ENCODE measurements around the gene ARHGAP1. TPM values are rescaled to one million over a fixed set of nuclear protein-coding genes. Genes with fewer than 3 reads are reported as not detected.
A peak's percentile ranks its signal among the peaks of the same experiment; 100 is the strongest.
"Not testable (repeated sequence)": the region's sequence is repeated elsewhere in the genome, so short reads cannot be mapped to it uniquely, and the experiment has no call there.

ARHGAP1 gene
- total RNA-seq, 2 donors from 2014 or later: 66.6 to 68.9 TPM

- DNase-seq (ENCODE audit: low spot score) (no peak), ATAC-seq (no peak)
- H3K9me3 Mint-ChIP-seq: no peaks in the 10 kb centered on the region
- no peaks in the 10 kb centered on the region for H3K27me3 Mint-ChIP-seq
- H3K27ac Mint-ChIP-seq: no peak overlapping the region
- no peaks in the 10 kb centered on the region for H3K4me1 Mint-ChIP-seq (ENCODE audit: low read depth in 2 of 2)
- H3K4me3 Mint-ChIP-seq: no peak overlapping the region
- no peaks in the 10 kb centered on the region for H3K36me3 Mint-ChIP-seq
Measured at GRCh38 chr11:46718155-46719019, 18.0 kb upstream of the ARHGAP1 start.

- not testable (repeated sequence) for H3K4me3 Mint-ChIP-seq; ATAC-seq; H3K9me3 Mint-ChIP-seq; H3K27me3 Mint-ChIP-seq; H3K36me3 Mint-ChIP-seq; H3K27ac Mint-ChIP-seq; DNase-seq (ENCODE audit: low spot score); H3K4me1 Mint-ChIP-seq (ENCODE audit: low read depth in 2 of 2)
Measured at GRCh38 chr11:46717825-46718154, 17.4 kb upstream of the ARHGAP1 start.

DNA sequence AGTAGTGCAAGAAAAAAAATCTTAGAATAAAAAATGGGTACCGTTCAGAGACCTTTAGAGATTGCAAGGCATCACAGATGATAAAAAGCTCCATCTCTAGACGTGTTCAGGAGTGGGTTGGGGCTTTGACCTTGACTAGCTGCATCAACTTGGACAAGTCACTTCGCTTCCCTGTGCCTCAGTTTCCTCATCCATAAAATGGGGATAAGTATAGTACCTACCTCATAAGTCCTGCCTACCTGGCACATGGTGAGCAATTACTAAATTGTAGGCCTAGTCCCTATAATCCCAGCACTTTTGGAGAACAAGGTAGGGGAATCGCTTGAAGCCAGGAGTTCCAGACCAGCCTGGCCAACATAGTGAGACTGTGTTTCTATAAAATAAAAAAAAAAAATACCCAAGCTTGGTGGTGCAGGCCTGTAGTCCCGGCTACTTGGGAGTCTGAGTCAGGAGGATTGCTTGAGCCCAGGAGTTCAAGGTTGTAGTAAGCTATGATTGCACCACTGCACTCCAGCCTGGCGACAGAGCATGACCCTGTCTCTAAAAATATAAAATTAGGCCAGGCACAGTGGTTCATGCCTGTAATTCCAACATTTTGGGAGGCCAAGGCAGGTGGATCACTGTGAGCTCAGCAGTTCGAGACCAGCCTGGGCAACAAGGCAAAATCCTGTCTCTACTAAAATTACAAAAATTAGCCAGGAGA lies 12.6 kb upstream of the ARHGAP1 start:
- H3K4me1 Mint-ChIP-seq (ENCODE audit: low read depth in 2 of 2): no peaks in the 10 kb centered on the region
- H3K36me3 Mint-ChIP-seq: no peaks in the 10 kb centered on the region
- no peak overlapping the region for H3K27ac Mint-ChIP-seq
- DNase-seq (ENCODE audit: low spot score): no peak
- H3K4me3 Mint-ChIP-seq: no peak overlapping the region
- no peaks in the 10 kb centered on the region for H3K27me3 Mint-ChIP-seq
- no peaks in the 10 kb centered on the region for H3K9me3 Mint-ChIP-seq
- ATAC-seq: no peak

DNA sequence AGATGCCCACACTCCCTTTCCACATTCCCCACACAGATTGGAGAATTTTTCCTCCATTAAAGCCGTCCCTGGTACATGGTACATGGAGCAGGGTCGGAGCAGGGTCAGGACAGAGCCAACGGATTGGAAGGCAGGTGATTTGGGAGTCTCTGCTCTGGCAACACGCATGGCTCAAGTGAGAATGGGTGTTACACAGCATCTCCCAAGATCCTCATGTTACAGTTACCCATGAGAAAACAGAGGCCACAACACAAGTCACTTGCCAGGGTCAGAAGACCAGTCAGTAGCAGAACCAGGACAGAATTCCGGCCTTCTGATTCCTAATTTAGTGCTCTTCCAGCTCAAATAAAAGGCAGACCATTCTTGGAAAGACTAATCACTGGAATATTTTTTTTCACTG lies 10.9 kb upstream of the ARHGAP1 start:
- Mint-ChIP-seq H3K4me1 (ENCODE audit: low read depth in 2 of 2) (peaks cover 4 to 8% of the 10 kb centered on the region in 2 donors), H3K4me3 (no peak overlapping the region), H3K9me3 (no peaks in the 10 kb centered on the region), H3K27ac (no peak overlapping the region), H3K27me3 (no peaks in the 10 kb centered on the region), H3K36me3 (peaks cover 5% of the 10 kb centered on the region)
- ATAC-seq (no peak), DNase-seq (ENCODE audit: low spot score) (no peak)

DNA sequence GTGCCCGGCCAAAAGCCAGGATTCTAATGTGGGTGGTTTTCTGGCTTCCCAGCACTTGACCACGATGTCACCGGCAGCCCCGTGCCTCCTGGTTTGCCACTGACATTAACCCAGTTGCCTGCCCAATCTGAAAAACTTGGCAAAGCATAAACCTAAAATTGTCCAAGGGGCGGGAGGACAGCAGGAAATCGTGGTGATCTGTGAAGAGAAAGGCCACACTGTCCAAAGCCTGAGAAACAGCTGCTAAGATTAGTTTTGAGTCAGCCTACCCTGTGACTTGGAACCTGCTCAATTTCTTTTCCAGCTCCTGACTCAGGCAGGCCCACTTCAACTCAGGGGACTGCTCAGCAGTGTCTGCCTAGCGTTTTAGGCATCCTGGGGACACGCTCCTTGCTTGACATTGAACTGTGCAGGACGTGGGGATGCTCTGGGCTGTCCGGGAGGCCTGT lies 10.4 kb upstream of the ARHGAP1 start:
- H3K36me3 Mint-ChIP-seq: peaks cover 5% of the 10 kb centered on the region
- peak in 1 of 2 donors; percentile 54 for ATAC-seq
- DNase-seq (ENCODE audit: low spot score): no peak
- H3K27ac Mint-ChIP-seq: no peak overlapping the region
- H3K27me3 Mint-ChIP-seq: no peaks in the 10 kb centered on the region
- no peaks in the 10 kb centered on the region for H3K9me3 Mint-ChIP-seq
- H3K4me3 Mint-ChIP-seq: no peak overlapping the region
- peaks cover 4 to 8% of the 10 kb centered on the region in 2 donors for H3K4me1 Mint-ChIP-seq (ENCODE audit: low read depth in 2 of 2)

GRCh38 chr11:46709351-46709750 lies 8.9 kb upstream of the ARHGAP1 start:
- not testable (repeated sequence) for H3K27ac Mint-ChIP-seq; H3K36me3 Mint-ChIP-seq; H3K4me1 Mint-ChIP-seq (ENCODE audit: low read depth in 2 of 2); H3K27me3 Mint-ChIP-seq; ATAC-seq; H3K9me3 Mint-ChIP-seq; DNase-seq (ENCODE audit: low spot score); H3K4me3 Mint-ChIP-seq

GRCh38 chr11:46706886-46707285 lies 6.5 kb upstream of the ARHGAP1 start:
- peaks cover 5% of the 10 kb centered on the region for H3K36me3 Mint-ChIP-seq
- ATAC-seq (no peak), DNase-seq (ENCODE audit: low spot score) (no peak)
- peak overlapping the region in 1 of 2 donors; percentile 34 for H3K27ac Mint-ChIP-seq
- no peak overlapping the region for H3K4me3 Mint-ChIP-seq
- peaks cover 15 to 21% of the 10 kb centered on the region in 2 donors for H3K4me1 Mint-ChIP-seq (ENCODE audit: low read depth in 2 of 2)
- H3K27me3 Mint-ChIP-seq: no peaks in the 10 kb centered on the region
- no peaks in the 10 kb centered on the region for H3K9me3 Mint-ChIP-seq

DNA sequence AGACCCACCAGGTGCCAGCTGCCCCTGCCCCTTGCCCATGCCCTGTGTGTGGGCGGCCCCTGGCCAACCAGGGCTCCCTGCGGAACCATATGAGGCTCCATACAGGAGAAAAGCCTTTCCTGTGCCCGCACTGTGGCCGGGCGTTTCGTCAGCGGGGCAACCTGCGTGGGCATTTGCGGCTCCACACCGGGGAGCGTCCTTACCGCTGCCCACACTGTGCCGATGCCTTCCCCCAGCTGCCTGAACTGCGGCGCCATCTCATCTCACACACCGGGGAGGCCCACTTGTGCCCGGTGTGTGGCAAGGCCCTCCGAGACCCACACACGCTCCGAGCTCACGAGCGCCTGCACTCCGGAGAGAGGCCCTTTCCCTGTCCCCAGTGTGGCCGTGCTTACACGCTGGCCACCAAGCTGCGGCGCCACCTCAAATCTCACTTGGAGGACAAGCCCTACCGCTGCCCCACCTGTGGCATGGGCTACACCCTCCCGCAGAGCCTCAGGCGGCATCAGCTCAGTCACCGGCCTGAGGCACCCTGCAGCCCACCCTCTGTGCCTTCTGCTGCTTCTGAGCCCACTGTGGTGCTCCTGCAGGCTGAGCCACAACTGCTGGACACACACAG lies 4.8 kb upstream of the ARHGAP1 start:
- no peaks in the 10 kb centered on the region for H3K9me3 Mint-ChIP-seq
- H3K4me1 Mint-ChIP-seq (ENCODE audit: low read depth in 2 of 2): peaks cover 27 to 33% of the 10 kb centered on the region in 2 donors
- H3K36me3 Mint-ChIP-seq: peaks cover 5% of the 10 kb centered on the region
- ATAC-seq: no peak
- H3K27me3 Mint-ChIP-seq: no peaks in the 10 kb centered on the region
- DNase-seq (ENCODE audit: low spot score): no peak
- no peak overlapping the region for H3K27ac Mint-ChIP-seq
- no peak overlapping the region for H3K4me3 Mint-ChIP-seq

- Mint-ChIP-seq H3K4me1 (ENCODE audit: low read depth in 2 of 2) (peaks cover 35 to 39% of the 10 kb centered on the region in 2 donors), H3K27ac (peak overlapping the region; percentile 93 to 97), H3K36me3 (no peaks in the 10 kb centered on the region), H3K9me3 (no peaks in the 10 kb centered on the region), H3K4me3 (peak overlapping the region; percentile 93), H3K27me3 (no peaks in the 10 kb centered on the region)
- ATAC-seq (no peak), DNase-seq (ENCODE audit: low spot score) (no peak)
Measured at GRCh38 chr11:46701078-46701654, 747 bp upstream of the ARHGAP1 start.

GRCh38 chr11:46698597-46698996 lies 1.8 kb downstream of the ARHGAP1 start:
- H3K4me1 Mint-ChIP-seq (ENCODE audit: low read depth in 2 of 2): peaks cover 43 to 48% of the 10 kb centered on the region in 2 donors
- no peak for DNase-seq (ENCODE audit: low spot score)
- peak overlapping the region; percentile 93 to 97 for H3K27ac Mint-ChIP-seq
- H3K9me3 Mint-ChIP-seq: no peaks in the 10 kb centered on the region
- no peaks in the 10 kb centered on the region for H3K36me3 Mint-ChIP-seq
- H3K27me3 Mint-ChIP-seq: no peaks in the 10 kb centered on the region
- no peak for ATAC-seq
- peak overlapping the region; percentile 93 for H3K4me3 Mint-ChIP-seq

- H3K4me3 Mint-ChIP-seq: no peak overlapping the region
- H3K27ac Mint-ChIP-seq: peak overlapping the region; percentile 8 to 97
- no peaks in the 10 kb centered on the region for H3K9me3 Mint-ChIP-seq
- no peak for DNase-seq (ENCODE audit: low spot score)
- ATAC-seq: no peak
- peaks cover 37 to 42% of the 10 kb centered on the region in 2 donors for H3K4me1 Mint-ChIP-seq (ENCODE audit: low read depth in 2 of 2)
- no peaks in the 10 kb centered on the region for H3K36me3 Mint-ChIP-seq
- H3K27me3 Mint-ChIP-seq: no peaks in the 10 kb centered on the region
Measured at GRCh38 chr11:46697723-46698122, 2.7 kb downstream of the ARHGAP1 start.

GRCh38 chr11:46697303-46697702 lies 3.1 kb downstream of the ARHGAP1 start:
- H3K9me3 Mint-ChIP-seq: no peaks in the 10 kb centered on the region
- ATAC-seq: no peak
- no peak overlapping the region for H3K4me3 Mint-ChIP-seq
- no peak for DNase-seq (ENCODE audit: low spot score)
- H3K27ac Mint-ChIP-seq: peak overlapping the region; percentile 8 to 97
- peaks cover 33 to 38% of the 10 kb centered on the region in 2 donors for H3K4me1 Mint-ChIP-seq (ENCODE audit: low read depth in 2 of 2)
- no peaks in the 10 kb centered on the region for H3K27me3 Mint-ChIP-seq
- H3K36me3 Mint-ChIP-seq: no peaks in the 10 kb centered on the region

- no peak for ATAC-seq
- Mint-ChIP-seq H3K36me3 (no peaks in the 10 kb centered on the region), H3K27me3 (no peaks in the 10 kb centered on the region)
Measured at GRCh38 chr11:46696212-46696558, 4.2 kb downstream of the ARHGAP1 start.

More at GRCh38 chr11:46696212-46696558, 4.2 kb downstream of the ARHGAP1 start:
- Mint-ChIP-seq H3K4me1 (ENCODE audit: low read depth in 2 of 2) (peaks cover 24 to 31% of the 10 kb centered on the region in 2 donors), H3K9me3 (no peaks in the 10 kb centered on the region), H3K4me3 (no peak overlapping the region), H3K27ac (peak overlapping the region in 1 of 2 donors; percentile 65)
- no peak for DNase-seq (ENCODE audit: low spot score)
